Activated CD4-positive, CD25-positive, alpha-beta regulatory T cell (primary cell): ENCODE results near the gene PACRG.
"Not testable (repeated sequence)": the region's sequence is repeated elsewhere in the genome, so short reads cannot be mapped to it uniquely, and the experiment has no call there.

Source experiments
- DNase-seq, 4 experiments: peaks; one replicate each; lab custom pipeline; 2025; lab: John Stamatoyannopoulos, UW

PACRG gene

GRCh38 chr6:162727322-162728182 is at the start of gene PACRG, which contains the start of gene PRKN:
PACRG (plus strand) TSS chr6:162727974.
PRKN (minus strand) TSS chr6:162727766.
- DNase-seq = peak; percentile 95 to 97 (median 96)

GRCh38 chr6:162678896-162679295 is 48.9 kb upstream of the PACRG start:
- DNase-seq = not testable (repeated sequence)

- DNase-seq = no peak
These were observed 48.1 kb upstream of the PACRG start for GRCh38 chr6:162679681-162680080.

GRCh38 chr6:162680367-162680766 is 47.4 kb upstream of the PACRG start:
- no peak for DNase-seq

- DNase-seq = no peak
These were observed 46.9 kb upstream of the PACRG start for GRCh38 chr6:162680871-162681270.

GRCh38 chr6:162681447-162681846 is 46.3 kb upstream of the PACRG start:
- no peak for DNase-seq

- DNase-seq = no peak
These were observed 44.6 kb upstream of the PACRG start for GRCh38 chr6:162683135-162683534.

- DNase-seq = no peak
These were observed 43.7 kb upstream of the PACRG start for GRCh38 chr6:162684052-162684451.

GRCh38 chr6:162684961-162685360 is 42.8 kb upstream of the PACRG start:
- no peak for DNase-seq

- DNase-seq = no peak
These were observed 42.2 kb upstream of the PACRG start for GRCh38 chr6:162685586-162685985.

GRCh38 chr6:162688751-162689345 is 38.9 kb upstream of the PACRG start:
- DNase-seq = no peak

GRCh38 chr6:162690158-162690557 is 37.6 kb upstream of the PACRG start:
- no peak for DNase-seq

- no peak for DNase-seq
These were observed 29.8 kb upstream of the PACRG start for GRCh38 chr6:162697872-162698403.

- DNase-seq = no peak
These were observed 29.3 kb upstream of the PACRG start for GRCh38 chr6:162698440-162698839.

- no peak for DNase-seq
These were observed 27.8 kb upstream of the PACRG start for GRCh38 chr6:162699961-162700360.

- no peak for DNase-seq
These were observed 26.8 kb upstream of the PACRG start for GRCh38 chr6:162700966-162701365.

- no peak for DNase-seq
These were observed 26.2 kb upstream of the PACRG start for GRCh38 chr6:162701551-162701950.

- DNase-seq = no peak
These were observed 25.3 kb upstream of the PACRG start for GRCh38 chr6:162702446-162702845.

GRCh38 chr6:162704001-162704400 is 23.8 kb upstream of the PACRG start:
- DNase-seq = no peak

GRCh38 chr6:162705736-162706135 is 22.0 kb upstream of the PACRG start:
- no peak for DNase-seq

GRCh38 chr6:162706232-162706631 is 21.5 kb upstream of the PACRG start:
- no peak for DNase-seq

GRCh38 chr6:162708971-162709370 is 18.8 kb upstream of the PACRG start:
- DNase-seq = no peak

- no peak for DNase-seq
These were observed 18.3 kb upstream of the PACRG start for GRCh38 chr6:162709431-162709830.
